Retinal pigment epithelial cell (primary cell): ENCODE data around the gene ATRIP.
"Not testable (repeated sequence)": the region's sequence is repeated elsewhere in the genome, so short reads cannot be mapped to it uniquely, and the experiment has no call there.

Experiments used
- DNase-seq: peaks from one replicate; pipeline ENCODE4 v3.0.0-alpha.2; 2010; ENCODE audit warnings: low read depth
- H3K4me3 ChIP-seq: 2 replicates; pipeline ENCODE4 v1.5.1; 2011; ENCODE audit warnings: mild to moderate bottlenecking, low read length, control low read depth, moderate library complexity
- CTCF ChIP-seq: conservative IDR thresholded peaks from 2 replicates; pipeline ENCODE4 v1.5.1; 2011; ENCODE audit warnings: low read depth, low read length, control low read depth, inconsistent platforms

The ATRIP gene

GRCh38 chr3:48445277-48445882 is 1.2 kb upstream of the ATRIP start:
- peak overlapping the region; percentile 92 for H3K4me3 ChIP-seq
- no peak for TF ChIP-seq CTCF
- no peak for DNase-seq

DNA sequence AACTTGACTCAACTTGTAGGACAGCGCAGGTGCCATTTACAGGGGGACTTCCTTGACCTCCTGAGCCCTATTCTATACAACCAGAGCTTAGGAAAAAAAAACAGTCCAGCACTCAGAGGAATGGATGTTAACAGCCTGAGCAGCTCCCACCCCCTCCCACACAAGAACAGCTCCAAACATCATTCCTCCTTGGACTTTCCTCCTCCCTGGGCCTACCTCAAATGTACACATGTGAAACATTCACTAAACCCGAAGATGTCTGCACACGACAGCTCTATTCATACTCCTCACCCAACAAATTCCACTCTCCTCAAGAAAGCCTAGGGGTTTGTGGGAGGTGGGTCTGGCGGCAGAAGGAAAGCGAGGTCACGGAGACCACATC is 503 bp upstream of the ATRIP start:
- TF ChIP-seq CTCF, result no peak
- peak overlapping the region; percentile 92 for H3K4me3 ChIP-seq
- DNase-seq, result no peak

DNA sequence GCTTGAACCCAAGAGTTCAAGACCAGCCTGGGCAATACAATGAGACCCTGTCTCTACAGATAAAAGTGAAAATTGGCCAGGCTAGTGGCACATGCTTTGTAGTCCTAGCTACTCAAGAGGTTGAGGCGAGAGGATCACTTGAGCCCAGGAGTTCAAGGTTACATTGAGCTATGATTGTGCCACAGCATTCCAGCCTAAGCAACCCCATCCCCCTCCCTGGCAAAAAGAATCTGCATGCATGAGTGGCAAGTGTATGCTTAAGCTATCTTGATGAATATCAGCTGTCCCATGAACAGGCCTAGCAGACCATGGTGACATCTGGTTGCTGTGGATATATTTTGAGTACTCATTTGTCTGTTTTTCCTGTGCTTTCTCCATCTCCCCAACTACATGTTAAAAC is 4.7 kb downstream of the ATRIP start:
- no peak for TF ChIP-seq CTCF
- DNase-seq, result no peak
- no peak overlapping the region for H3K4me3 ChIP-seq

- TF ChIP-seq CTCF, result no peak
Measured at GRCh38 chr3:48456456-48456855, 9.9 kb downstream of the ATRIP start.

DNA sequence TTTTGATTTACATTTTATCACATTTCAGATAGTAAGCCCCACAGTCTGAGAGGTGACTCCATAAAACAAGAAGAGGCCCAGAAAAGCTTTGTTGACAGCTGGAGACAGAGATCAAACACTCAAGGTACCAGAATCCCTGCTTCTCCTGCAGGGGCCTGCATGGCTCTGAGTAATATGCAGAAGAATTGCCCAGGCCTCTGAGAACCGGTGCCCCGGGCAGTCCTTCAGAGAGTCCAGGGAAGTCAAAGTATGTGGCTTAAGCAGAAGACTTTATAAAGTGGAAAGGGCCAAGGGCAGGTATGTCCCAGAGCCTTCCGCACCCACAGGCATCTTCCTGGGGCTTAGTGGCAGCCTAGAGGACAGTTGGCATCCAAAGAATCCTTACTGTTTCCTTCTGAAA is 12.8 kb downstream of the ATRIP start:
- no peak overlapping the region for H3K4me3 ChIP-seq
- no peak for TF ChIP-seq CTCF
- no peak for DNase-seq

More at GRCh38 chr3:48456456-48456855, 9.9 kb downstream of the ATRIP start:
- DNase-seq, result no peak
- no peak overlapping the region for H3K4me3 ChIP-seq

DNA sequence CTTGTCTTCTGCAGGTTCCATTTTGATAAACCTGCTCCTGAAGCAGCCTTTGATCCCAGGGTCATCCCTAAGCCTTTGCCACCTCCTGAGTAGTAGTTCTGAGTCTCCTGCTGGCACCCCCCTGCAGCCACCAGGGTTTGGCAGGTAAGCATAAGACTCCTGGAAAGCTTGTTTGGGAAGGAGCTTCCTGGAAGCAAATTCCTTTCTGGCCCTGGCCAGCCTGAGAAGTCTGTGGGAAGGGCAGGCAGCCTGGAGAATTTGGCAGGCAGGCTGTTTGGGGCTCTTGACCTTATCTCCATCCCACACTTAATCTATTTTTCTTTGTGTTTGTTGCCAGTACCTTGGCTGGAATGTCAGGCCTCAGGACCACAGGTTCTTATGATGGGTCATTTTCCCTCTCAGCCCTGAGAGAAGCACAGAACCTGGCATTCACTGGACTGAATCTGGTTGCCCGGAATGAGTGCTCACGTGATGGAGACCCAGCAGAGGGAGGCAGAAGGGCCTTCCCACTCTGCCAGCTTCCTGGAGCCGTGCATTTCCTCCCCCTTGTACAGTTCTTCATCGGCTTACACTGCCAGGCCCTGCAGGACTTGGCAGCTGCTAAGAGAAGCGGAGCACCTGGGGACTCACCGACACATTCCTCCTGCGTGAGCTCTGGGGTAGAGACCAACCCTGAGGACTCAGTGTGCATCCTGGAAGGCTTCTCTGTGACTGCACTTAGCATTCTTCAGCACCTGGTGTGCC is 13.4 kb downstream of the ATRIP start:
- no peak for TF ChIP-seq CTCF
- no peak for DNase-seq
- H3K4me3 ChIP-seq, result no peak overlapping the region

GRCh38 chr3:48460517-48460902 is 14.0 kb downstream of the ATRIP start:
- DNase-seq, result no peak
- no peak for TF ChIP-seq CTCF
- no peak overlapping the region for H3K4me3 ChIP-seq

DNA sequence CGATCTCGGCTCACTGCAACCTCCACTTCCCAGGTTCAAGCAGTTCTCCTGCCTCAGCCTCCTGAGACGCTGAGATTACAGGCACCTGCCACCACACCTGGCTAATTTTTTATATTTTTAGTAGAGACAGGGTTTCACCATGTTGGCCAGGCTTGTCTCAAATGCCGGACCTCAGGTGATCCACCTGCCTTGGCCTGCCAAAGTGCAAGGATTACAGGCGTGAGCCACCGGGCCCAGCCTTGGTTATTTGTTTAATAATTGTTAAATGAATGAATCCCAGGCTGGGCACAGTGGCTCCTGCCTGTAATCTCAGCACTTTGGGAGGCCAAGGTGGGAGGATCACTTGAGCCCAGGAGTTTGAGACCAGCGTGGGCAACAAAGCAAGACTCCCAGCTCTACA is 15.2 kb downstream of the ATRIP start:
- H3K4me3 ChIP-seq, DNase-seq: not testable (repeated sequence)
